Right lung (tissue), 5 donors: ENCODE measurements around the gene FYB1. TPM values are rescaled to one million over a fixed set of nuclear protein-coding genes. Genes with fewer than 3 reads are reported as not detected.

ENCODE experiments used
- DNase-seq, 2 donors: peaks; one replicate each; pipeline ENCODE4 v3.0.0-alpha.2; 2013
- polyA plus RNA-seq, 5 donors: library from polyadenylated mRNA; unstranded; fragments of 120-200 nt; gene quantifications; one replicate each; pipeline versions ENCODE4 v1.2.1 to v1.2.3, GENCODE V29; 2013; ENCODE audit warnings: inconsistent platforms in 1 of 5, low replicate concordance in 1 of 5; ENCODE audit not compliant: insufficient read length in 5 of 5, insufficient read depth in 1 of 5

The FYB1 gene
- polyA plus RNA-seq, 5 donors: 2.2 to 5.2 (median 3.9) TPM

DNA sequence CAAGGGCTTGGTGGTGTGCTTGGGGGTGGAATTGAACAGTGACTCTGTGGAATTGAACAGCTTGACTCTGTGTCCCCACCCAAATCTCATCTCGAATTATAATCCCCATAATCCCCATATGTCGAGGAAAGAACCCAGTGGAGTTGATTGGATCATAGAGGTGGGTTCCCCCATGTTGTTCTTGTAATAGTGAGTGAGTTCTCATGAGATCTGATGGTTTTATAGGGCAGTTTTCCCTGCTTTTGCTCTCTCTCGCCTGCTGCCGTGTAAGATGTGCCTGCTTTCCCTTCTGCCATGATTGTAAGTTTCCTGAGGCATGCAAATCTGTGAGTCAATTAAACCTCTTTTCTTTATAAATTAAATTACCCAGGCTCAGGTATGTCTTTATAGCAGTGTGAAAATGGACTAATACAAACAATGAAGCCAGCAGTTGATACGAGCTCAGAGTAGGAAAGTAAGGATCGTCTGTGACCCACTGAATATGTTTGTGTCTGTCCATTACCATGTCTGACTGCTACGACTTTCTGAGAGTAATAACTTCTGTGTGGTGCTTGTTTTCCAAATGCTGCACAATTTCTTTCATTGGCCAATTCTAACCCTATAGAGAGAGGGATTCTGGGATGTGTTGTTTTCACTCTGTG is 127.3 kb downstream of the FYB1 start:
- DNase-seq: no peak

DNA sequence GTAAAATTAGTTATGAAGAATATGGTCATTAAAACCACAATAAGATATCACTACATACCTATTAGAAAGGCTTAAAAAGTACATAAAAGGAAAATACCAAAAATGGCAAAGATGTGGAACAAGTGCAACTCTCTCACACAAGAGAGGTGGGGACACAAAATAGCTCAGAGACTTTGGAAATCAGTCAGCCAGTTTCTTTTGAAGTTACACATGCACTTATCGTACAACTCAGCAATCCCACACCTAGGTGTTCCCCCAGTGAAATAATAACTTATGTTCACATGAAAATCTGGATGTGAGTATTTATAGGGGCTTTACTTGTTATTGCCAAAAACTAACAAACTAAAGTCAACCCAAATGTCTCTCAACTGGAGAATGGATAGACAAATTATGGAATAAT is 135.4 kb downstream of the FYB1 start:
- DNase-seq: no peak

- no peak for DNase-seq
Observed at GRCh38 chr5:39082995-39083394, 136.4 kb downstream of the FYB1 start.

- no peak for DNase-seq
Observed at GRCh38 chr5:39080597-39081204, 138.7 kb downstream of the FYB1 start.

GRCh38 chr5:39080168-39080567 is 139.2 kb downstream of the FYB1 start:
- no peak for DNase-seq

GRCh38 chr5:39079147-39079546 is 140.2 kb downstream of the FYB1 start:
- DNase-seq: no peak

GRCh38 chr5:39076757-39077728 is 142.3 kb downstream of the FYB1 start:
- no peak for DNase-seq

DNA sequence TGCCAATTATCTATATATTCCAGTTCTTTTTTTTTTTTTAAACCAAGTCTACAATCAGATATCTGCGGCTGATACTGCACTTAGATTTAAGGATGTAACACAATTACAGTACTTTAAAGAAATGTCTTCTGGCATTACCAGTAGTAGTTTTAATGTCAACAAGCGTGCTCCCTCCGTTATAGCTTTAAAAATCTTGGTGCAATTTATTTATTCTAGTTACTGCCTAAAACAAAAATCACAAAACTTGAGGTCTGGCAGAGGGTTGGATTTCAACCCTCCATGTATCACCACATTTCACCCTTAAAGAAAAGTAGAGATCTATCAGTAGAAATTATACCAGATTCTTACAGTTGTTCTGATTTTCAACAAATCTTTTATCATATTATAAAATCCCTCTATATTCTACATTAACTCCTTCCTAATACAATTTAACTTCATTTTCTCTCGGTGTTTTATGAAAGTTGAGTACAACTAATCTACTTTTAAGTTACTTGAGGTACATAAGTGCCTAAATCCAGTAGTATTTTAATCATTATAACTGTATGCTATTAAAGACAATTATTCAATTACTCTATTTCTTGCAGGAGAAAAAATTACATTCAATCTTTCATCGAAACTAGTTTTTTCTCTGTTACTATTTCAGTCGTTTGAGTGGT is 143.1 kb downstream of the FYB1 start:
- DNase-seq: no peak

DNA sequence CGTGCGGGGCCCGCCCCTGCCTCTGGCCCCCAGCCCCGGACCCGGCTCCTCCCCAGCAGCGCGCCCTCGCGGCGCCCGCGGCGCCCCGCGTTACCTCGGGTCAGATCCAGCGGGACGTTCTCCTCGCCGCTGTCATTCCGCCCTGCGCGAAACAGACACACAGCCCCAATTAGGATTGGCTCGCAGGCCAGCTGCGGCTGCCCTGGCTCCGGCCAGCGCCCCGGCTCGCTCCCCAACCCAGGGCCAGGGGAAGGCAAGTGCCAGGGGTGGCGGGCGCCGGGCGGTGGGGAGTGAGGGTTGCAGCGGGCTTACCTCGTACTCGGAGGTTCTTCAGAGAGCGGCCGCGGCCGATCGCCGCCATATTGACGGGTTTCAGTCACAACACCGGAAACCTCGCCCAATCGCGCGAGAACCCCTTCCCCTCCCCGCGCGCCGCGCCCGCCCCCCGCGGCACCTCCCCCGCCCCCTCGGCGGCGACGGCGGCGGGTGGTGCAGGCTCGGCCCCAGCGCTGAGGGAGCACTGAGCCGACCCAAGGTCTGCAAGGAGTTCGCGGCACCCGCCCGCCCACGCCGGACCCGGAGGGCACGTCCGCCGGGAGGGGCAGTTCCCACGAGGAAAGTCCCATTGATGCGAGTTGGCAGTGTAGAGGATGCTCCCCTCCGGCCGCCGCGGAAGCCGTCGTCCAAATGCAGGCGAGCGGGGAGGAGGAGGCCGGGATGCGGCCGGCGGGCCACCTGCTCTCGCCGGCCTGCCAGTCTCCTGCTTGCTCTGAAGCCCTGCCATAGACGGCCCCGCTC is 145.1 kb downstream of the FYB1 start, which contains the start of gene RICTOR:
RICTOR (minus strand) TSS at position 383 of the 798 bp plus-strand sequence; CDS start at position 361, 22 bp downstream.
- peak; percentile 86 to 87 for DNase-seq

GRCh38 chr5:39073767-39074016 is 145.7 kb downstream of the FYB1 start:
- peak in 1 of 2 donors; percentile 47 for DNase-seq

GRCh38 chr5:39072925-39073766 is 146.2 kb downstream of the FYB1 start:
- DNase-seq: peak; percentile 44 to 63

GRCh38 chr5:39068099-39068498 is 151.3 kb downstream of the FYB1 start:
- no peak for DNase-seq

DNA sequence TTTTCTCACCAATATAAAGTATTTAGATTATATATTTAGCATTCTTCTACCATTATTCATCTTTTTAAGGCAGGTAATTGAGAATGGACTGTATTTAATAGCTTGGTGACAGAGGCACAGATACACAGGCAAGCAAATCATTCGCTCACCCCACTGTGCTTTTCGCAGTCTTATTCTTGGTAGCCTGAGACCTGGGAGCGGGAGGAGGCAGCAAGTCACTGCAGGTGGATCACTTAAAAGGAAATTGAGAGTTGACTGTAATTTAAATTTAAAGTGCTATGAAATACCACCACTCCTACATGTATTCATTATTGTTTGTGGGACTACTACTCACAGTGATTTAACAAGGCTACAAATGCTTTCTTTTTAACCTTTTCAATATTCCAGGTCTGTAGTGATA is 154.9 kb downstream of the FYB1 start:
- DNase-seq: no peak

DNA sequence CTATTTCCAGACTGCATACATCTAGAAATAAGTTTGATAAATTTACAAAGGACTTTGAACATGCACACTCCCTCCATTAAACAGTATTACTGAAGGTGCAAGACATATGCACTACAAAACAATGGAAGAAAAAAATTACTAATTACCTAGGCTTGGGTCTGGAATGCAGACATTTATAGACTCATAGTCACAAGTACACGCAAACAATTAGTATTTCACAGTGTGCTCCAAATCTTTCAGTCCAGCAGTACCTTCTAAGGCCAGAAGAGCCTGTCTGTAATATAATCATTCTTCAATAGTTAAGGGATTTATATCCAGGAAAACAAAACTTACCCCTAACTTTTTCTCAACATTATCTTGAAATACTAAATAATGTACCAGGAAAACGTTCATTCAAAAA is 156.3 kb downstream of the FYB1 start:
- no peak for DNase-seq

DNA sequence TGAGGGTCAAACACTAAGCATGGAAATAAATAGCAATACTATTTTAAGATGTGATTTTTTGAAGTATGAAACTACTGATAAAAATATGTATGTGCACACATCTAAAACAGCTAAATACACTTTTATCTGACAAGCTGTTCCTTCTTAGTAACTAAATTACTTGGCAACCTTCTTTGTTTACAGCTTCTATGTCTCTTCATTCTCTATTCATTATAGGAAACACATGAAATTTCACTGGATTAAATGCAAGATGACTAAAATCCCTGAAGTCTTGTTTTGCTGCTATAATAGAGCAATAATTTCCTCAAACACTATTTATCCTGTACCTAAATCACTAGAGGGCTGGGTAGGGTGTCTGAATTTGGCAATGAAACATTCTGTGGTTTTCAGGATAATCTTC is 156.8 kb downstream of the FYB1 start:
- no peak for DNase-seq

DNA sequence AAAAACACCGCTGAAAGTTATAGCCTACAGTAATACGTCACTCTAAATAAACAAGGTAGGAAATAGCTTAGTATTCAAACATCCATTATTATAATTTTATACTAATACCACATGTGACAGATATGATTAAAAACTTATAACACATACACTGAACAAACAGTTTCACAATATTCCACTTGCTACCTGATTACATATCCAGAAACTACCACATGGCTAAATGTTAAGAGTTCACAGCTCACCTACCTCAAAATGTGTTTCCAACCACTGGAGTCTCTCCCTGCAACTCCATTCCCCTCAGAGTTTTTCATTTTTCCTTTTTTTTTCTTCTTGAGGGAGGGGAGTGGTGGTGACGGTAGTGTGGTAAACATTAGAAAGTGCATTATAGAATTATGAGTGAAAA is 157.3 kb downstream of the FYB1 start:
- no peak for DNase-seq

DNA sequence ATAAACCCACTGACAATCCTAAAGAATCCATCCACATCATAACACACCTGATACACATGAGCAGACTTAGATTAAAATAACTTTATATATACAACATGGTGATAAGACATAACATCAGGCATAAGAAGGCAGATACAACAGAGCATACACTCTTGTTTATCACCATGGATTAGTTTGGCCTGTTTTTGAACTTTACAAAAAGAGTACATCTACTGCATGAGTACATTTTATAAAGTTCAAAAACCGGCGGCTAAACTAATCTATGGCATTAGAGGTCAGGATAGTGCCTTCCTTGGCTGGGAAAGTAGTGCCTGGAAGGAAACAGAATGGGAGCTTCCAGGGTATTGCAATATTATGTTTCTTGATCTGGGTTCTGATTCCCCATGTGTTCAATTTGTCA is 160.3 kb downstream of the FYB1 start:
- DNase-seq: no peak

GRCh38 chr5:39058178-39058921 is 161.0 kb downstream of the FYB1 start:
- DNase-seq: no peak

DNA sequence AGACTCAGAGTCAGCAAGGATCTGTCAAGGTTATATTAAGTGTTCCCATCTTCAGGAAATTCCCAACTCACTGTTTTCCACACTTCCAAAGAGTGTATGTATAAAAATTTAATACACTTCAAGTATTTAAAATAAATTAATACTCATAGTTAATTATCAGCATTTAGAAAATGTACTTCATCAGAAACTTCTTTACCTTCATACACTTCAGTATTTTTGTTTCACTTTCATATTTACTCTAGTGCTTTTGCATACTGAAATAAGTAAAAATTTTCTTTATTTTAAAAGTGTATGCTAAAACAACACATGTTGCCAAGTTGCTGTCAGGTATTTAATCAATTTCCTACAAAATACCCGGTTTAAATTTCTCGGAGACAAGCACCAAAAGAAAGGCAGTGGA is 161.6 kb downstream of the FYB1 start:
- DNase-seq: no peak
